GM23338 (cell line): ENCODE results near the gene ZDHHC9. TPM values are rescaled to one million over a fixed set of nuclear protein-coding genes. Genes with fewer than 3 reads are reported as not detected.

Experiments used
- ATAC-seq: fragments of 200-7000 bp; cut with Tn5 transposase; 3 replicates; pipeline ENCODE4 v1.9.1; 2020
- DNase-seq: peaks from one replicate; pipeline ENCODE4 v3.0.0-alpha.2; 2015; ENCODE audit warnings: low spot score
- H2AFZ ChIP-seq: fragments of 200-600 bp; sonication (generic); 2 replicates; pipeline ENCODE4 v1.8.0; 2016; ENCODE audit warnings: antibody characterized with exemption, mild to moderate bottlenecking, moderate library complexity
- H3F3A ChIP-seq: fragments of 200-600 bp; sonication (generic); replicated peaks from 2 replicates; pipeline ENCODE4 v1.8.0; 2017; ENCODE audit warnings: antibody characterized with exemption, mixed run types, low read depth
- H3K27ac ChIP-seq: fragments of 200-600 bp; sonication (generic); 2 replicates; pipeline ENCODE4 v1.6.1; 2016; ENCODE audit warnings: low read depth
- H3K27me3 ChIP-seq: fragments of 200-600 bp; sonication (generic); 2 replicates; pipeline ENCODE4 v1.8.0; 2016; ENCODE audit warnings: mild to moderate bottlenecking, mixed run types, moderate library complexity; ENCODE audit not compliant: insufficient read depth
- H3K36me3 ChIP-seq: fragments of 200-600 bp; sonication (generic); 2 replicates; pipeline ENCODE4 v1.8.0; 2016; ENCODE audit warnings: mild to moderate bottlenecking; ENCODE audit not compliant: insufficient read depth
- H3K4me1 ChIP-seq: fragments of 200-600 bp; sonication (generic); 2 replicates; pipeline ENCODE4 v1.8.0; 2016; ENCODE audit warnings: mild to moderate bottlenecking, moderate library complexity; ENCODE audit not compliant: insufficient read depth
- H3K4me2 ChIP-seq: fragments of 200-600 bp; sonication (generic); 2 replicates; pipeline ENCODE4 v1.7.1; 2017; ENCODE audit warnings: mixed run types
- H3K4me3 ChIP-seq: fragments of 200-600 bp; sonication (generic); 2 replicates; pipeline ENCODE4 v1.6.1; 2016; ENCODE audit warnings: mixed run types
- H3K79me2 ChIP-seq: fragments of 200-600 bp; sonication (generic); replicated peaks from 2 replicates; pipeline ENCODE4 v1.8.0; 2017; ENCODE audit warnings: mild to moderate bottlenecking; ENCODE audit not compliant: insufficient read depth
- H3K9me2 ChIP-seq: fragments of 200-600 bp; sonication (generic); 2 replicates; pipeline ENCODE4 v1.8.0; 2017; ENCODE audit not compliant: insufficient read depth
- H4K20me1 ChIP-seq: fragments of 200-600 bp; sonication (generic); replicated peaks from 2 replicates; pipeline ENCODE4 v1.8.0; 2017; ENCODE audit warnings: mild to moderate bottlenecking; ENCODE audit not compliant: insufficient read depth
- H3K27ac Mint-ChIP-seq: 2 replicates; pipeline ENCODE4 v1.8.0; 2020; ENCODE audit warnings: inconsistent platforms, mild to moderate bottlenecking, moderate library complexity, mixed read lengths
- H3K27me3 Mint-ChIP-seq: 3 replicates; pipeline ENCODE4 v1.8.0; 2022; ENCODE audit warnings: low read depth, mild to moderate bottlenecking, moderate library complexity, mixed read lengths, inconsistent platforms; ENCODE audit not compliant: insufficient read depth, poor library complexity
- H3K36me3 Mint-ChIP-seq: 3 replicates; pipeline ENCODE4 v1.8.0; 2021; ENCODE audit warnings: low read depth, mild to moderate bottlenecking, inconsistent platforms, moderate library complexity, mixed read lengths
- H3K4me1 Mint-ChIP-seq: 3 replicates; pipeline ENCODE4 v1.8.0; 2020; ENCODE audit warnings: mild to moderate bottlenecking, inconsistent platforms, mixed read lengths
- H3K4me3 Mint-ChIP-seq: 3 replicates; pipeline ENCODE4 v1.8.0; 2021; ENCODE audit warnings: moderate library complexity, mild to moderate bottlenecking, inconsistent platforms, mixed read lengths
- H3K9me3 Mint-ChIP-seq: 3 replicates; pipeline ENCODE4 v1.8.0; 2020; ENCODE audit warnings: moderate library complexity, mild to moderate bottlenecking, inconsistent platforms, mixed read lengths
- EZH2 ChIP-seq: fragments of 200-600 bp; sonication (generic); IDR thresholded peaks from one replicate; pipeline ENCODE4 v1.8.0; 2017; ENCODE audit warnings: antibody characterized with exemption, mild to moderate bottlenecking, low read depth; ENCODE audit not compliant: unreplicated experiment
- ZNF331 ChIP-seq: fragments of 250-450 bp; sonication (Bioruptor Pico); IDR thresholded peaks from 2 replicates; pipeline ENCODE4 v1.5.0; 2020; ENCODE audit warnings: low read depth, mild to moderate bottlenecking, moderate library complexity
- polyA plus RNA-seq: library from polyadenylated mRNA; unstranded; fragments of >200 nt; fragmentation: Nextera tagmentation; extraction: Ambion mirVana; gene quantifications from 2 replicates; pipeline ENCODE4 v1.2.1, GENCODE V29; 2016
- total RNA-seq: library from RNA; depleted of rRNA; stranded (reverse); fragments of >200 nt; shearing (Covaris generic); gene quantifications from 2 replicates; pipeline ENCODE4 v1.2.3, GENCODE V29; 2014
- TF ChIP-seq, protein P1 (sequence below): fragments of 250-450 bp; sonication (Bioruptor Pico); IDR thresholded peaks from 2 replicates; pipeline ENCODE4 v1.5.0; 2020; ENCODE audit warnings: mild to moderate bottlenecking, moderate library complexity
- TF ChIP-seq, protein P2 (sequence below), 2 experiments: fragments of 200-600 bp in 1 of 2; sonication (generic) in 1 of 2; conservative IDR thresholded peaks; 2 replicates each; pipeline versions ENCODE4 v1.5.1 to v1.6.1; 2016 to 2017; ENCODE audit warnings: antibody characterized with exemption in 2 of 2, low read depth in 2 of 2, mild to moderate bottlenecking in 2 of 2, moderate library complexity in 1 of 2

The ZDHHC9 gene
- total and polyA plus RNA-seq, 2 experiments from 2014 or later: 14.2 to 17.6 TPM

DNA sequence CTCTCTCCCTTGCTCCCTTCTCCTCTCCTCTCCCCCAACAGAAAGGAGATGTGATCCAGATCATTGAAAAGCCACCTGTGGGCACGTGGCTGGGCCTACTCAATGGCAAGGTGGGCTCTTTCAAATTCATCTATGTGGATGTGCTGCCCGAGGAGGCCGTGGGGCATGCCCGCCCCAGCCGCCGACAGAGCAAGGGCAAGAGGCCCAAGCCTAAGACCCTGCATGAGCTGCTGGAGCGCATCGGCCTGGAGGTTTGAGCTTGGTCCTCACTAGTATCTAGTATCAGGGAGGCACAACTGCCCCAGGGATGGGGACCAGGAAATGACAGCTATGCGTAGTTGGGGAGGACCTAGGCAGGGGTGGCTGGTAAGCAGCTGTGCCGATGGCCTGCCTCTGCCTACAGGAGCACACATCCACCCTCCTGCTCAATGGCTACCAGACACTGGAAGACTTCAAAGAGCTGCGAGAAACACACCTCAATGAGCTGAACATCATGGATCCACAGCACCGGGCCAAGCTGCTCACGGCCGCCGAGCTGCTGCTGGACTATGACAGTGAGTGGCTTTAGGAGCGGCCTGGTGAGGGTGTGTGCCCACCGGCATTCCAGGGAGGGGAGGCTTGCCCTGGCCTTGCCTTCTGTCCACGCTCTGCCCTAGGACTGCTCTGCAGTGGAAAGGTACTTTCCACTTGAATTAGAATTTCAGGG, 50.9 kb downstream of the ZDHHC9 start:
- H4K20me1 ChIP-seq: no peaks in the 10 kb centered on the region
- Mint-ChIP-seq H3K27me3 (peaks cover 3% of the 10 kb centered on the region), H3K27ac (no peak overlapping the region), H3K36me3 (peaks cover 3% of the 10 kb centered on the region; the same call in 1 of the 3 replicates), H3K9me3 (no peaks in the 10 kb centered on the region; the same call in 2 of the 3 replicates), H3K4me3 (no peak overlapping the region), H3K4me1 (no peaks in the 10 kb centered on the region)
- no peak for TF ChIP-seq EZH2
- TF ChIP-seq ZNF331: no peak
- TF ChIP-seq, protein P1, sequence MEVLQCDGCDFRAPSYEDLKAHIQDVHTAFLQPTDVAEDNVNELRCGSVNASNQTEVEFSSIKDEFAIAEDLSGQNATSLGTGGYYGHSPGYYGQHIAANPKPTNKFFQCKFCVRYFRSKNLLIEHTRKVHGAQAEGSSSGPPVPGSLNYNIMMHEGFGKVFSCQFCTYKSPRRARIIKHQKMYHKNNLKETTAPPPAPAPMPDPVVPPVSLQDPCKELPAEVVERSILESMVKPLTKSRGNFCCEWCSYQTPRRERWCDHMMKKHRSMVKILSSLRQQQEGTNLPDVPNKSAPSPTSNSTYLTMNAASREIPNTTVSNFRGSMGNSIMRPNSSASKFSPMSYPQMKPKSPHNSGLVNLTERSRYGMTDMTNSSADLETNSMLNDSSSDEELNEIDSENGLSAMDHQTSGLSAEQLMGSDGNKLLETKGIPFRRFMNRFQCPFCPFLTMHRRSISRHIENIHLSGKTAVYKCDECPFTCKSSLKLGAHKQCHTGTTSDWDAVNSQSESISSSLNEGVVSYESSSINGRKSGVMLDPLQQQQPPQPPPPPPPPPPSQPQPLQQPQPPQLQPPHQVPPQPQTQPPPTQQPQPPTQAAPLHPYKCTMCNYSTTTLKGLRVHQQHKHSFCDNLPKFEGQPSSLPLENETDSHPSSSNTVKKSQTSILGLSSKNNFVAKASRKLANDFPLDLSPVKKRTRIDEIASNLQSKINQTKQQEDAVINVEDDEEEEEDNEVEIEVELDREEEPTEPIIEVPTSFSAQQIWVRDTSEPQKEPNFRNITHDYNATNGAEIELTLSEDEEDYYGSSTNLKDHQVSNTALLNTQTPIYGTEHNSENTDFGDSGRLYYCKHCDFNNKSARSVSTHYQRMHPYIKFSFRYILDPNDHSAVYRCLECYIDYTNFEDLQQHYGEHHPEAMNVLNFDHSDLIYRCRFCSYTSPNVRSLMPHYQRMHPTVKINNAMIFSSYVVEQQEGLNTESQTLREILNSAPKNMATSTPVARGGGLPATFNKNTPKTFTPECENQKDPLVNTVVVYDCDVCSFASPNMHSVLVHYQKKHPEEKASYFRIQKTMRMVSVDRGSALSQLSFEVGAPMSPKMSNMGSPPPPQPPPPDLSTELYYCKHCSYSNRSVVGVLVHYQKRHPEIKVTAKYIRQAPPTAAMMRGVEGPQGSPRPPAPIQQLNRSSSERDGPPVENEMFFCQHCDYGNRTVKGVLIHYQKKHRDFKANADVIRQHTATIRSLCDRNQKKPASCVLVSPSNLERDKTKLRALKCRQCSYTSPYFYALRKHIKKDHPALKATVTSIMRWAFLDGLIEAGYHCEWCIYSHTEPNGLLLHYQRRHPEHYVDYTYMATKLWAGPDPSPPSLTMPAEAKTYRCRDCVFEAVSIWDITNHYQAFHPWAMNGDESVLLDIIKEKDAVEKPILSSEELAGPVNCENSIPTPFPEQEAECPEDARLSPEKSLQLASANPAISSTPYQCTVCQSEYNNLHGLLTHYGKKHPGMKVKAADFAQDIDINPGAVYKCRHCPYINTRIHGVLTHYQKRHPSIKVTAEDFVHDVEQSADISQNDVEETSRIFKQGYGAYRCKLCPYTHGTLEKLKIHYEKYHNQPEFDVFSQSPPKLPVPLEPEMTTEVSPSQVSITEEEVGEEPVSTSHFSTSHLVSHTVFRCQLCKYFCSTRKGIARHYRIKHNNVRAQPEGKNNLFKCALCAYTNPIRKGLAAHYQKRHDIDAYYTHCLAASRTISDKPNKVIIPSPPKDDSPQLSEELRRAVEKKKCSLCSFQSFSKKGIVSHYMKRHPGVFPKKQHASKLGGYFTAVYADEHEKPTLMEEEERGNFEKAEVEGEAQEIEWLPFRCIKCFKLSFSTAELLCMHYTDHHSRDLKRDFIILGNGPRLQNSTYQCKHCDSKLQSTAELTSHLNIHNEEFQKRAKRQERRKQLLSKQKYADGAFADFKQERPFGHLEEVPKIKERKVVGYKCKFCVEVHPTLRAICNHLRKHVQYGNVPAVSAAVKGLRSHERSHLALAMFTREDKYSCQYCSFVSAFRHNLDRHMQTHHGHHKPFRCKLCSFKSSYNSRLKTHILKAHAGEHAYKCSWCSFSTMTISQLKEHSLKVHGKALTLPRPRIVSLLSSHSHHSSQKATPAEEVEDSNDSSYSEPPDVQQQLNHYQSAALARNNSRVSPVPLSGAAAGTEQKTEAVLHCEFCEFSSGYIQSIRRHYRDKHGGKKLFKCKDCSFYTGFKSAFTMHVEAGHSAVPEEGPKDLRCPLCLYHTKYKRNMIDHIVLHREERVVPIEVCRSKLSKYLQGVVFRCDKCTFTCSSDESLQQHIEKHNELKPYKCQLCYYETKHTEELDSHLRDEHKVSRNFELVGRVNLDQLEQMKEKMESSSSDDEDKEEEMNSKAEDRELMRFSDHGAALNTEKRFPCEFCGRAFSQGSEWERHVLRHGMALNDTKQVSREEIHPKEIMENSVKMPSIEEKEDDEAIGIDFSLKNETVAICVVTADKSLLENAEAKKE: no peak
- TF ChIP-seq, protein P2, sequence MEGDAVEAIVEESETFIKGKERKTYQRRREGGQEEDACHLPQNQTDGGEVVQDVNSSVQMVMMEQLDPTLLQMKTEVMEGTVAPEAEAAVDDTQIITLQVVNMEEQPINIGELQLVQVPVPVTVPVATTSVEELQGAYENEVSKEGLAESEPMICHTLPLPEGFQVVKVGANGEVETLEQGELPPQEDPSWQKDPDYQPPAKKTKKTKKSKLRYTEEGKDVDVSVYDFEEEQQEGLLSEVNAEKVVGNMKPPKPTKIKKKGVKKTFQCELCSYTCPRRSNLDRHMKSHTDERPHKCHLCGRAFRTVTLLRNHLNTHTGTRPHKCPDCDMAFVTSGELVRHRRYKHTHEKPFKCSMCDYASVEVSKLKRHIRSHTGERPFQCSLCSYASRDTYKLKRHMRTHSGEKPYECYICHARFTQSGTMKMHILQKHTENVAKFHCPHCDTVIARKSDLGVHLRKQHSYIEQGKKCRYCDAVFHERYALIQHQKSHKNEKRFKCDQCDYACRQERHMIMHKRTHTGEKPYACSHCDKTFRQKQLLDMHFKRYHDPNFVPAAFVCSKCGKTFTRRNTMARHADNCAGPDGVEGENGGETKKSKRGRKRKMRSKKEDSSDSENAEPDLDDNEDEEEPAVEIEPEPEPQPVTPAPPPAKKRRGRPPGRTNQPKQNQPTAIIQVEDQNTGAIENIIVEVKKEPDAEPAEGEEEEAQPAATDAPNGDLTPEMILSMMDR (conservative IDR thresholded peaks at IDR 0.05; ENCODE audit: low read depth in 2 of 2): no peak
- H3K36me3 ChIP-seq: no peaks in the 10 kb centered on the region
- ATAC-seq: no peak
- no peaks in the 10 kb centered on the region for H3K79me2 ChIP-seq
- no peak overlapping the region for H3K4me2 ChIP-seq
- H3K27ac ChIP-seq: no peak overlapping the region
- no peak overlapping the region for H3K4me3 ChIP-seq
- H2AFZ ChIP-seq: no peak overlapping the region
- H3K4me1 ChIP-seq: no peaks in the 10 kb centered on the region
- H3K9me2 ChIP-seq: no peaks in the 10 kb centered on the region
- H3F3A ChIP-seq: no peaks in the 10 kb centered on the region
- H3K27me3 ChIP-seq: no peaks in the 10 kb centered on the region
- no peak for DNase-seq
